LoVo (cell line): Measurements from ENCODE around the gene RIT2.

Source experiments
- DNase-seq: peaks from one replicate; pipeline ENCODE4 v3.0.0-alpha.2; 2016; ENCODE audit warnings: low spot score

Gene RIT2

DNA sequence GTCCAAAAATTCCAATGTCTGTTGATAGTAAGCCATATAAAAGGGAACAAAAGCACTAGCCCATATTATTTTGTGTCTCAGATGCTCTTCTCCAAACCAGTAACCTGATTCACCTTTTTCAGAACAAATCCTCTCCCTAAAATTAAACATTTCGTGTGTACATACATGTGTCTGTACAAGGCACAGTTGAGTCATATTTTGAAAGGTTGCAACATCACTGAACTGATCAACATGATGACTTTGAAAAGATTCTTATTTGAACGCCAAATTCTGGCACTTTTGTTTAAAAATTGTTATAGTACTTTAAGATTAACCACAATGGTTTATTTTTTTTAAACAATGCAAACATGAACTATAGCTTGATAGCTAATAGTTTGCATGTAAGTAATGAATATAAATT lies 102.5 kb downstream of the RIT2 start:
- no peak for DNase-seq

DNA sequence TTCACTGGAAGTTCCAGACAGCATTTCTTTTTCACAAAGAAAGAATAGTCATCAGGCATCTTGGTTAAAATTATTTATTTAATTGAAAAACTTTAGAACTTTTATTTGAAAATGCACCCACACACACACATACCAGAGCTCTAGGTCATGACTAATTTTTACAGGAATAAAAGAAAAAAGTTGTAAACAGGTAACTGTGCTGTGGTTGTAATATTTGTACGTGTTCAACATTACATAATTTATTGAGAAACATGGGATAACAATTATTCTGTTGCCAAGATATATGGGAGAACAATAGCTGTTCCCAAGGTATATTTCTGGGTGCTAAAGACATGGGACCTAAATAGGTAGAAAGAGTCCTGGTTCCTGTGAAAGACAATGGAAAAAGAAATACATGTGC lies 104.9 kb downstream of the RIT2 start:
- DNase-seq, result no peak

DNA sequence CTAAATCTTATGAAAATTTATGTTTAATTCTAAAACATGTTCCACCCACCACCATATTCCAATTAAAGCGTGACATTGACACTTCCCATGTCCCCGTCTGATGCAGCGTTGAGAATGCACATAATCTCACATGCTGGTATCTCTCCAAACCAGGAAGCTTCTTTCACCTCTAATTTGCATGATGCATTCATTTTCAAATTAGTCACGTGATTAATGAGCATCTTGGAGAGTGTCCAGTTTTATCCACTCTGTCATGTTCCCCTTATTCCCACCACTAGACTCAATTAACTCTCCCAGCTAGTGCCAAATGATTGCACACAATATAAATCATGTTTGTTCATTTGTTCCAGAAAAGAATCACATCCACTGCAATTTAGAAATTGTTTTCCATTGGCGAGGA lies 105.8 kb downstream of the RIT2 start:
- no peak for DNase-seq

DNA sequence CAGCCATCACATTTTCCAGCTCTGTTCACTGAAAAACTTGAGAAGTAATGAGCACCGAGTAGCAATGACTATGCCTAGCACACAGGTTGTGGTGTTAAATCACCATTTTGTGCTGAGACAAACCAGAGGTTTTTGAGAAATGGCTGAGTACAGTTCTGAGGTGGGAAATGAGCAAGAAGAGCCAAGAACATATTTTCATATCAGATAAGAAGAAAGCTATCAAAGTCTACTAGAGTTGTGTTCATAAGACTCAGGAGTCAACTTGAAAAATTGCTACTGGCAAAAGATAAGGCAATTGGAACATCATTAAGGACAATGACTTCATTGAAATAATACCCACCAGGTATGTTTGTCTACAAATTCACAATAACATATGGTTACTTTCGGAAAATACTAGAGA lies 108.1 kb downstream of the RIT2 start:
- DNase-seq, result no peak

DNA sequence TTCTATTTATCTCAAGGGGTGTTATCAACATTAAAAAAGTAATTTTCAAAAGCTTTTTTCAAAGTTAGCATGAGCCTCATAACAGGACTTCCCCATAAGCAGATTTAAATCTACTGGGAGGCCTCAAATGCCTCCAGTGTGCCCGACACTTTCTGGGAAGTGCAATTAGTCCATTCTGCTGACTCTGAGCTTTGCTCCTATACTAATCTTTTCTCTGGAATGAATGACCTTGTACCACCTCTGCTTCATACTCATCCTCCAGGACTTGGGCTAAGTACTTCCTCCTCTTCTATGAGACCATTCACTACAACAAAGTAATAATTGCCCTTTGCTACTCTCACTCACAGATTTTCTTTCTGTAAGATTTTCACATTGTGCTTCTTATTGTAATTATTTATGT lies 111.1 kb downstream of the RIT2 start:
- DNase-seq, result no peak

DNA sequence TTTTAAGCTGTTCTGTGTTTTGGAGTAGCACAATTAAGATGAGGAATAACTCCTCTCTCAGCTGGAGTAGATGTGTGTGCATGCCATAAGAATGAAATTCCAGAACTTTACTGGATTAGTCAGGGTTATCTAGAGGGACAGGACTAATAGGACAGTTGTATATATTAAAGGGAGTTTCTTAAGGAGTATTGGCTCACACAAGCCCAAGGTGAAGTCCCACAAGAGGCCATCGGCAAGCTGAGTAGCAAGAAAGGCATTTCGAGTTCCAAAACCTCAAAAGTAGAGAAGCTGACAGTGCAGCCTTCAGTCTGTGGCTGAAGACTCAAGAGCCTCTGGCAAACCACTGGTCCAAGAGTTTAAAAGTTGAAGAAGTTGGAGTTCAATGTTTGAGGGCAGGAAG lies 113.7 kb downstream of the RIT2 start:
- no peak for DNase-seq

DNA sequence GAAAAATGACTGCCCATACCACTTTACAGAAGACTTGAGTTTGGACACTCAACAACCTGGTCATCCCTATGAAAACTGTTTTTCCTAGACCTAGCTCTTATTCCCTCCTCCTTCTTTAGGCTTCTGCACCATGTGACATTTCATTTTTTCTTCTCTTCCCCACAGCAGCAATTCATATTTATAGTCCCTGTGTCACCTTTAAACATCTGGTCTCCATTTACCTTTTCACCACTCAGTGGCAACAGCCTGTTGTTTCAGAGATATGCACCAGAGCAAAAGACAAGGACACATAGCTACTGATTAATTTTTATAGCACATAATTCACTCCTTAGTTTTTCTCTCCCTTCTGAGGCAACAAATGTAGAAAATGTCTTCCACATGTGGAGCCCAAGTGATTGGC lies 118.7 kb downstream of the RIT2 start:
- DNase-seq, result no peak

DNA sequence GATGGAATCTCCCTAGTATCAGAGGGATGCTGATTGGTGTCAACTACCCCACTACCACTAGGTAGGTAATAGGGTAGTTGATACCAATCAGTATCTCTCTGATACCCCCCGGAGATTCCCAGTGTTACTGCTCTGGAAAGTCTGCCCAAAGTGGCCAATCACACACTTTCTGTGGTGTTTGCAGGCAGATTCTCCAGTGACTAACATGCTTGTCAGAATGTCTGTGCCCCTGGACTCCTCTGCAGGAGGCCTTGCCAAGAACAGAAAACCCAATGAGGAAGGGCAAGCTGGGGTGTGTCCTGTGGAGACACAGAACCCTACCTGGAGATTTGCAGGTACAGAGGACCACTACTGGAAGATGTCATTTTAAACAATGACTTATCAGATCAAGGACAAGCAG lies 135.1 kb downstream of the RIT2 start:
- DNase-seq, result no peak

DNA sequence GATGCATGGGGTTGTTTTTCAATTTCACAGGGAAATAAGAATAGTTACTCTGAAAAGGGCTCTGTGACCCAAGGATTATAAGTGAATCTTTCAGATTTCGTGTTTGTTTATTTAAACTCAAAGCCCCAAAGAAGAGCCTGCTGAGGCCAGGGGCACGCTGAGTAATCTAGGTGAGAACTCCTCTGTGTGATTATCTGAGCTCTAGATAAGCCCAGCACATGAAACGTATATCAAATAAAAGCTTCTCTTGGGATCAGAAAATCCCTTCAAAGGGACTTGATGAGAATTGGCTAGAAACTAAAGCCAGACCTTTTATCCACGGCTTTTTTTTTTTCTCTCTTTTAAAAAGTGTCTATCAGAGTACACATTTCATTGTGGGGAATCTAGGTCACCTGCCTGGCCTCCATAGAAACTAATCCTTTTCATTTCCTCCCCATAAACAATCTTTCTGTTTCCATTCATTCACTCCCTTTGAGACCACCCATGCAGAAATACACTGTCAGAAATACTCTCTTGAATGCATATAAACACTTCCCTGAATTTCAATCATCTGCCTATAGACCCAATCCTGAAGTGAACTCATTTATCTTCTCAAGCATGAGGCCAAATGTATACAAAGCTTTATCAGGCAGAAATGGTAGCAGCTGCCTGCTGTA lies 137.4 kb downstream of the RIT2 start:
- DNase-seq, result no peak

DNA sequence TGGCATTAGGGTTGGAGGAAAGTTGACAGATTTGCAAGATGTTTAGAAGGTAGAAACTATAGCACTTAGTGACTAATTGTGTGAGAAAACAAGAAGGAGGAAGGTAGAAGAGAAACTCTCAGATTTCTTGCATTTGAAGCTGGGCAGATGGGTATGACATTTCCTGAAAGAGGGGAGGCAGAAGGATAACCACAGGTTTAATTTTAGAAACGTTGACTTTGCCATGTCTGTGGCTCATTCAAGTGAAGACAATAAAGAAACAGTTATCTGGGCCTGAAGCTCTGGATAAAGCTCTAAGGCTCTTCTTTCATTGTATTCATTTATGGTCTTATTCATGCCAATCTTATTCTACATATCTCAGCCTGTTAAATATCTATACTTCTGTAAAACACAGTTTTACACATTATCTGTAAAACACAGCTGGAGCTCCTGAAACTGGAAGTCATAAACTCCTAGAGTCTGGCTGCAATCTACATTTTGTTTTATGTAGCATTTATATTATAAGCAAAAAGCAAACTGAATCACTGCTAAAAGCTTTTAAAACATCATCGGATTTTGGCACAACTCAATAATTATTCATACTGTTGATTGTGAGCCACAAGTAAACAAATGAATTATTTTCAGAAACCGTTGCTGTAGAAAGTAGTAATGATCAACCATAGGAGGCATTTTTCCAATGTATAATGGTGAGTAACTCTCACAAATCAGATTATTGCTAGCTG lies 138.5 kb downstream of the RIT2 start:
- DNase-seq, result no peak

DNA sequence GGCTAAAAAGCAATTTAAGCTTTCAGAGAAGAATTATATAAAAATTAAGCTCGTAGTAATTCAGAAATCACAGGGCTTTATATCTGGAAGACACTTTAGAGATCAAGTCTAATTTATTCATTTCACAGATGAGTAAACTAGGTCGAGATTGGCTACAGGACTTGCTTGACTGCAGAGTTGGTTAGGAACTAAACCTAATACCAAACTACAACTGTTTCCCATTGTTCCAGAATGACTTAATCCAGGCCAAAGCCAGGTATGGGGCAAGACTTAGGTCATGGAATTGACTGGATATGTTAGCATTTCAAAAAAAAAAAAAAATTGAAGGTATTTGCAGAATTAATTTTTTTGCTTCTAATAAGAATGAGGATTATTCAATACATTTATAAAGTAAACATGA lies 146.1 kb downstream of the RIT2 start:
- no peak for DNase-seq

DNA sequence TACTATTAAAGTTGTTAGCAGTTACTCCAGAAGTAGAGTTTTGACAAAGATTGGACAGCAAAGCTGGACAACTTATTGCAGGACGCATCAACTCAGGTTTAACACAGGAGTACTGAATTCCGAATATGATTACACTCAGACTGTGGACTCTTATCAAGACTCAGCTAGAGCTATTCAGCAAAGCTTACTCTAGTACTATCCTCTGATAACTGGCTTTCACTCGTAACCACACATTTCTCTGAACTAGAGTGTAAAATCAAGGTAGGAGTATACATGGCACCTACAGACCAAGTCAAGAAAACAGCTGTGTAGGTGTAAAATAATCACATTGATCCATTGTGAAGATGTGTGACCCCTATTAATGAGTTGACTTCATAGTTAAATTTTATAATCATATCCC lies 154.2 kb downstream of the RIT2 start:
- no peak for DNase-seq

DNA sequence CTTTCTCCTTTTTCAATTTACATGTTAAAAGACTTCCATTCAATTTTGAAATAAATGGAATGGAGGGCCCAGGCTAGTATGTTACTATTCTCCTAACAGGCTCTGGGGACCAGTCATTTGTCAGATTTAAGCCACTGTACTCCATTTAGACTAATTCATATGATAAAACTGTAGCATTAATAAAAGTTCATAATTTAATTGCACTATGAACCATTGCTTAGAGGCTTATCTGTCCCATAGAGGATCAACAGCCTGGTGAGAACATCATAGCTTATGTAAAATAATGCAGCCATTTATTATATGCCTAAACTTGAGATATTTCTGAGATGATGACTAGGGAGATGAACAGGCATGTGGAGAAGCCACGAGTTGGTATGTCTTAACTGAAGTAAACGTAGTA lies 156.0 kb downstream of the RIT2 start:
- no peak for DNase-seq

DNA sequence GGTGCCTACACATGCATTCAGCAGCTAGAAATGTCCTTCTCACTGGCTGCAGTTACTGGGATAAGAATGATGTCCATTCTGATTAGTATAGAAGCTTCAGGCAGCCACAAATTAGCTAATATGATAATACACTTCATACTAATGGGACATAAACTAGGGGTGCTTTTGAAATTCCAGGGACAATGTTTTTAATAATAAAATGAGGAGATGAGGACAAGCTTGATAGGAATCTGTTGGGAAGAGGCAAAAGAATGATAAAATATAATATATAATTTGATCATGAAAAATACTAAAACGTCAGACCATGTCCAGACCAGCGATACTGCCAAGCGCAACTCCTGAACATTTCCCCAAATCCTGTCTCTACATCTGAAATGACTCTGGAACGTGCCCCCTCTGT lies 157.1 kb downstream of the RIT2 start:
- DNase-seq, result no peak

DNA sequence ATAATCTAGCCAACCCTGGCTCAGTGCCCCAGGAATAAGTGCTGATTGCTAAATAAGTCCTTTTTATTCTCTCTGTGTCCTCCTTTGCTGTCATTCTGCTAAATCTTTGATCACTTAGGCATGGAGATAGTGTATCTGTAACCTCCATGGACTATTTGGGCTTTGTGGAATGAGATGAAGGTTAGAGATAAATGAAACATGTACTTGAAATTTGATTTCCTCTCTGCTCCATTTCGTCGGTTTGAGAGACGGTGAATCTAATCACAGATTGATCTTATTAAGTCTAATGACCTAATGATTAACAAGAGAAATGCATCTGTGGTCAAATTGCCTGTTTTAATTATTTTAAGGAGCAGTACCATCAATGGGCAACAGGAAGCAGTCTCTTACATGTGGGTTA lies 159.2 kb downstream of the RIT2 start:
- no peak for DNase-seq

DNA sequence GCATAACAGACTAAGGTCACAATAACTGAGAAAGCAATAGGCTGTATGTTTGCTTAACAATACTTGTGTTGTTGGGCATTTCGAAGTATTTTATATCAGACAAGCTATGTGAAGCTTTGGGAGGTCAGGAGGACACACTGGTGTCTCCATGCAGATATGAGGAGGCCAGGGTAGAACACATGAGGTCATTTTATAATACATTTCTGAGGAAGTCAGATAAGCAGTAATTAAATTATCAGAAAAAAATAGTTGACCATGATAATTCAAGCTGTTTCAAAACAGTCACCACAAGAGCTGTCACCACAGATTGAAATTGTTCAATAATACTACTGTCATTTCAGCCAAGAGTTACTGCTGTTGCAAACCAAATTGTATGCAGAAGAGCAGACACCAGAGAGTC lies 160.6 kb downstream of the RIT2 start:
- no peak for DNase-seq

DNA sequence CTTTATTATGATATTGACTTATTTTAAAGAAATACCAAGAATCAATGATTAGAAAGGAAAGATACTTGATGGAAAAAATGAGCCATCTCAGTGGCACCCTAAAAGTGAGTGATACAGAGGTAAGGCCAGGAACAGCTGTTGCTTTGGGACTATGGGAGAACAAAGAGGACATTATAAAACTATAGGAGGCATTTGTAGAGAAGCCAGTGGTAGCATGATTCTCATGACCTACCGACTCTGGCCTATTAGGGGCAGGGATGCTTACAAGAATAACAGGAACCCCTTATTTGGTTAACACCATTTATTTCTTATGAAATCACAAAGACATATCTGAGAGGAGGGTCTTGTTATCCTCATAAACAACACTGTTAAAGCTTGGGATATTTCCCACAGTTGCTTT lies 162.2 kb downstream of the RIT2 start:
- DNase-seq, result no peak

DNA sequence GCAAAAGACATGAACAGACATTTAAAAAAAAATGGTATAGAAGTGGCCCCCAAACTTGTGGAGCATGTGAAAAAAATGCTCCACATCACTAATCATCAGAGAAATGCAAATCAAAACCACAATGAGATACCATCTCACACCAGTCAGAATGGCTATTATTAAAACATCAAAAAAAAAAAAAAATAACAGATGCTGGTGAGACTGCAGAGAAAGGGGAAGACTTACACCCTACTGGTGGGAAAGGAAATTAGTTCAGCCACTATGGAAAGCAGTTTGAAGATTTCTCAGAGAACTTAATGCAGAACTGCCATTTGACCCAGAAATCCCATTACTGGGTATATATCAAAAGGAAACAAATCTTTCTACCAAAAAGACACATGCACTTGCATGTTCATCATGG lies 164.8 kb downstream of the RIT2 start:
- DNase-seq, result no peak

DNA sequence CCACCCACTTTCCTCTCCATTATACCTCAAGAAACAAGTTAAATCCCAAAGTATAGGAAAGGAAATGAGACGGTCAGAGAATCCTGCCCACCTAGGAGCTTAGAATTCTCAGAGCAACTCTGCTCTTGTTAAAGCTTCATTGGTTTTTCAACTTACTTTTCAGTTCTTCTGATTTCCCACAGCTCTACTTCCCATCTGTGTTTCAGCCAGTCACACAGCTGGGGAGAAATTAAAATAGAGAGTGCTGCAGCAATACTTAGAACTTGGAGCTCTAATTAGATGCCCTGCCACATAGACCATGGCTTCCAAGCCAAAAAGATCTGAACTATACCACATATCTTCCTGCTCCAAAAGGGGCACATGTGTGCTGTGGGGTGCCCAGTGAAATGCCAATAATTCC lies 166.7 kb downstream of the RIT2 start:
- DNase-seq, result no peak

DNA sequence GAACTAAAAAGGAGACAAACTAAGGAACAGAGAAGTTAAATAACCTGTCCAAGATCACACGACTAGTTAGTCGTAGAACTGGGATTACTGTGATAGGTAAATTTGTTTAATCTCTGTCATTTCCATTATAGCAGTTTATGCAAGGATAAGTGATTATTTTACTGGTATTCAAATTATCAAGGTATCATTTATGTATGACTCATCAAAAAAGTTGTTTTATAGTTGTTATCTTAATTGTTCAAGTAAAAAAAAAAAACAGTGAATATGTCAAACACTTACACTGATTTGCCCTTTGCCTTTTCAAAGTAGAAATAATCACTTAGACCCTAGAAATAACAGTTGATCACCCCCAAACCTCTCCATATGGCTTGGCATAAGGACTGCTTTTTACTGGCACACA lies 173.6 kb downstream of the RIT2 start:
- no peak for DNase-seq

DNA sequence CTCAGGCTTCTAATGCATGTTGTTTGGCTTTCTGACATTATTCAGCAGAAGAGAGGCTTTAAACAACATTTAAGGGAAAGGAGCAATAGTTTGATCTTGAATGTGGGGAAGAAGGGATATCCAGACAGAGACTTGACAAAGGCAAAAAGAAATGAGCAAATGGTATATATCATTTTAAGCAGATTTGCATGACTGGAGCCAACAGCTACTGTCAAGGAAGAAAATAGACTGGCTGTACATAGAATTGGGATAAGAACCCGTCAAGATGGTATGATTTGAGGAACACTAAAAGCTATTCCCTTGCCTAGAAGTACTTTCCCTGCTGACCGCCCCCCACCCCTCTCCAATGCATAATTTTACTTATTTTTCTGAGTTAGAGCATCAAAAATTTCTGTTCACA lies 174.5 kb downstream of the RIT2 start:
- no peak for DNase-seq

DNA sequence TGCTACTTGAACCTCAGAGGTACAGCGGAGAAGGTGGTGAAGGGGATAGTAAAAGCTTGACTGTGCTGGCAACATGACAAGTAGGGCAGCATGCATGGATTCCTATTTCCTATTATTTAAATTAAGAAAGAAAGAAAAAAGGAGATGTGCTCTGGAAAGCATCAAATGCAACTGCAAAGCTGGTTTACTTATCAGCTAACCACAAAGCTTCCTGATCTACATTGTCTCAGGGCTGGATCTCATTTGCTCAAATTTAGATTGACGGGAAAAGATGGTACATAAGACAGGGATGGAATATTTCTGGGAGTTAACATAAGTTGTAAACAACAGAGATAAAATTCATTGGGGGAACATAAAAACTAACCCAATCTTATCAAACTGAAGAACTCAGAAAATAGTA lies 178.0 kb downstream of the RIT2 start:
- DNase-seq, result no peak

DNA sequence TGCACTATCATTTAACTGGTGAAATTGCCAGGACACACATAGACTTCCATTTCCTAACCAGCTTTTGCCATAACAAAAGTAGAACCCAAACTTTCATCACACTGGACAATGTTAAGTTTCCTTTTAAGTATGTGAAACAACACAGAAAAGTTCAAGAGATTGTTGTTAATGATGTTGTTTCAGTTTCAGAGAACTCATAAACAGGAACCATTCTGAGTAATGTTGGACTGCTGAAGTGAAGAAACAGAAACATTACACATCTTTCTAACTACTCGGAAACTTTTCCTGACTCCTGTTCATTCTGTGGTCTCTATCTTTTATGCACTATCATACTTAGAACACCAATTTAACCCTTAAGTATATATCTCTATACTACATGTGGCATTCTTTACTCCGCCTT lies 179.2 kb downstream of the RIT2 start:
- DNase-seq, result no peak

DNA sequence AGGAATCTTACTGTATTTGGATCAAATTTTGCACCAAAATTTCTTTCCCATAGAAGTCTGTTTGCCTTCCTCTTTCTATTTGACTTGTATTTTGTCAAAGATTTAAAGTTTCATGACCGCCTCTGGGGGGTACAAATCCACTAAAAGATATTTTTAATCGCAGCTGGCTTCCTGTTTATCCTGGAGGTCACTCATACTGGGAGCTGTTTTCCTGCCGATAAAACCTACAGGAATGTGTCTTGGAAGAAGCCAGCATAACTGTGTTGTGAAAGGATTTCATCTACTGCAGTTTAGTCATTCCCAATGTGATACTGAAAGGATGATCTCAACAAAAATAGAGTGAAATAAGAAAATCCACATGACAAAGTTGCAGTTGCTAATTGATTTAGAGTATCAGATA lies 184.0 kb downstream of the RIT2 start:
- no peak for DNase-seq
